Activated naive CD8-positive, alpha-beta T cell treated with anti-CD3 and anti-CD28 coated beads, Interleukin-2, amount 10 ng/mL, durations not matched to agents 7 days and 5 days (primary cell): ENCODE data around the gene CFAP299. TPM values are rescaled to one million over a fixed set of nuclear protein-coding genes. Genes with fewer than 3 reads are reported as not detected.
"Not testable (repeated sequence)": the region's sequence is repeated elsewhere in the genome, so short reads cannot be mapped to it uniquely, and the experiment has no call there.

ENCODE experiments used
- ATAC-seq: fragments of 150-1000 bp; cut with Tn5 transposase; one replicate; pipeline ENCODE4 v1.10.0; 2021; ENCODE audit warnings: low read depth, moderate library complexity
- POLR2A ChIA-PET: fragments of 350-600 bp; sonication (Branson Sonifier 250); formaldehyde crosslinking; loops from one replicate; lab custom pipeline; 2021; ENCODE audit warnings: antibody characterized with exemption; lab: Charles Lee
- DNase-seq: peaks from one replicate; pipeline ENCODE4 v3.0.0; 2021
- H3K27ac Mint-ChIP-seq: one replicate; pipeline ENCODE4 v1.8.0; 2022; ENCODE audit warnings: mild to moderate bottlenecking, mixed read lengths
- H3K27me3 Mint-ChIP-seq: one replicate; pipeline ENCODE4 v1.8.0; 2022; ENCODE audit warnings: mild to moderate bottlenecking, moderate library complexity, mixed read lengths
- H3K36me3 Mint-ChIP-seq: one replicate; pipeline ENCODE4 v1.8.0; 2021; ENCODE audit warnings: mild to moderate bottlenecking, mixed read lengths
- H3K4me1 Mint-ChIP-seq: one replicate; pipeline ENCODE4 v1.8.0; 2021; ENCODE audit warnings: mixed read lengths
- H3K4me3 Mint-ChIP-seq: one replicate; pipeline ENCODE4 v1.8.0; 2022; ENCODE audit warnings: mild to moderate bottlenecking, moderate library complexity, mixed read lengths
- H3K9me3 Mint-ChIP-seq: one replicate; pipeline ENCODE4 v1.8.0; 2021; ENCODE audit warnings: mixed read lengths
- total RNA-seq, 2 experiments: library from RNA; stranded (reverse); gene quantifications; one replicate each; pipeline ENCODE4 v1.2.3, GENCODE V29; 2021

The CFAP299 gene
- total RNA-seq, 2 experiments from 2014 or later, result not detected

DNA sequence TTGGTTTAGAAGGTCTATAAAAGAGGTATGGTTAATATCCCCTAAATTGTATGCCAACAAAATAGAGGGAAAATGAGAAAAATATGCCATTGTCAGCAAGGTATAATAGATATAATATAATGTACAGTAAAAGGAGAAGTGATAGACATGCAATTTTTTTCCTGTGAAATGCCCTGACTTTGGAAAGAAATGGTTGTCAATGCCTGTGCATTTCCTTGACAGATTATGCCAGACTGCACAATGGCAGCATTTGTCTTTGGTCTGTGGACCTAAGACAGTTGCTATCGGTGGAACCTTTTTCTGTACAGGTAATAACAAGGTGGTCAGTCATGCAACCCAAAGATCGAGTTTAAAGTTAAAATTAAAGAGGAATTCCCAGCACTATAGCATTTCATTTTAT lies 301.7 kb downstream of the CFAP299 start:
- Mint-ChIP-seq H3K4me1 (no peaks in the 10 kb centered on the region), H3K36me3 (no peaks in the 10 kb centered on the region), H3K4me3 (no peak overlapping the region), H3K9me3 (peaks cover 1% of the 10 kb centered on the region), H3K27me3 (no peaks in the 10 kb centered on the region), H3K27ac (no peak overlapping the region)
- DNase-seq (no peak), ATAC-seq (no peak)
- POLR2A ChIA-PET, result no interaction called here

DNA sequence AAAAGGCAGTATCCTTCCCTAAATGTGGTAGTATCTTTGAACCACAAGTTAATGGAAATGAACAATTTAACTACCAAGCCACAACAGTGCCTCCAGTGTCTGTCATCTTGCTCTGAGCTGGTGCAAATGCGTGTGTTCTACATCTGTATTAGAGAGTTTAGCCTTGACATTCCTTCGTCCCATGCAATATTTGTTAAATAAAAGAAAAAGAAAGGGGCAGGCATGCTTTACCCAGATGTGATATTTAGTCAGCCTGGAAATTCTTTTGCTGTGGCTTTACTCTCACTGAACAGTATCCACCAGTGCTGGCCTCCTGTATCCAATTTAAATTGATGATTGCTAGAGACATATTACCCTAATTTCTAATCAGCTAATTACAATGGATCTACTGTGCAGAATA lies 310.5 kb downstream of the CFAP299 start:
- H3K36me3 Mint-ChIP-seq, result no peaks in the 10 kb centered on the region
- H3K9me3 Mint-ChIP-seq, result no peaks in the 10 kb centered on the region

DNA sequence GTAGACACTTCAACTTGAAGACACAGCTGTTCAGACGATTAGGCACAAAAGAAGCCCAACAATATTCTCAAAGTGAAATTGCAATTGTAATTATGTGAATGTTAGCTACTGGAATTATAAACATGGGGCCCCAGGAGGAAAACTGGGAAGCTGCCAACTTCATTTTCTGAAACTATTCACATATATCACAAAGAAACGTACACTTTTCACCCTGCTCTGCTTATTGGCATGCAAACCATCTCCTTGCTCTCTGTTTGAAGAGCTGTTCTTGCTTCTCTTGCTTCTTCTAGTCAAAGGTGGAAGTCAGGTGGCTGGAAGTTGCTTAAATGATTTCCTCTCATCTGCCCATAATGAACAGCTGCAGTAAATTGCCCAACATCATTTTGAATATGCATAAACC lies 320.1 kb downstream of the CFAP299 start:
- POLR2A ChIA-PET, result no interaction called here
- Mint-ChIP-seq H3K27ac (no peak overlapping the region), H3K4me3 (no peak overlapping the region), H3K4me1 (peaks cover 1% of the 10 kb centered on the region), H3K36me3 (no peaks in the 10 kb centered on the region), H3K9me3 (peaks cover 2% of the 10 kb centered on the region), H3K27me3 (no peaks in the 10 kb centered on the region)
- DNase-seq (no peak), ATAC-seq (no peak)

More for the DNA sequence above, 310.5 kb downstream of the CFAP299 start:
- Mint-ChIP-seq H3K27ac (no peak overlapping the region), H3K4me3 (no peak overlapping the region), H3K4me1 (no peaks in the 10 kb centered on the region), H3K27me3 (no peaks in the 10 kb centered on the region)
- ATAC-seq (no peak), DNase-seq (no peak)
- POLR2A ChIA-PET, result no interaction called here

DNA sequence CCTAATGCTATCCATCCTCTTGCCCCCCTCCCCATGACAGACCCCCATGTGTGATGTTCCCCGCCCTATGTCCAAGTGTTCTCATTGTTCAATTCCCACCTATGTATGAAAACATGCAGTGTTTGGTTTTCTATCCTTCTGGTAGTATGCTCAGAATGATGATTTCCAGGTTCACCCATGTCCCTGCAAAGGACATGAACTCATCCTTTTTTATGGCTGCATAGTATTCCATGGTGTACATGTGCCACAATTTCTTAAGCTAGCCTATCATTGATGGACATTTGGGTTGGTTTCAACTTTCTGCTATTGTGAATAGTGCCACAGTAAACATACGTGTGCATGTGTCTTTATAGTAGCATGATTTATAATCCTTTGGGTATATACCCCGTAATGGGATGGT lies 334.6 kb downstream of the CFAP299 start:
- H3K4me3 Mint-ChIP-seq, POLR2A ChIA-PET, H3K27me3 Mint-ChIP-seq, H3K27ac Mint-ChIP-seq, DNase-seq, ATAC-seq, H3K9me3 Mint-ChIP-seq, H3K4me1 Mint-ChIP-seq, H3K36me3 Mint-ChIP-seq: not testable (repeated sequence)

DNA sequence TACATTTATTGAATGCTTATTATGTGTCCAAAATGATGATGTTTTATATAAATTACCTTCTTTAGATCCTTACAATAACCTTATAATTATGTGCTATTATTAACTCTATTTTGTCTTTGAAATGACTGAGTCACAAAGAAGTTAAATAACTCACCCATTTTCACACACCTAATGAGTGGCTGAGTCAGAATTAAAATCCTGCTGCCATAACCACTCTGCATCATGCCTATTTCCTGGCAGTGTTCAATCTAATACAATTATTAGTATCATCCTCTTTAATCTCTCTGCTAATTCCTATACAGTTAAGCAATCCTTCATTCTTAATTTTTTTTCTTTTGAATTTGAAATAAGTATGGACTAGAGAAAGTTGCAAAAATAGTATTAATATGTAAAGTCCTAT lies 342.9 kb downstream of the CFAP299 start:
- POLR2A ChIA-PET, result no interaction called here
- Mint-ChIP-seq H3K27me3 (no peaks in the 10 kb centered on the region), H3K27ac (no peak overlapping the region), H3K36me3 (peaks cover 4% of the 10 kb centered on the region), H3K4me1 (peaks cover 4% of the 10 kb centered on the region), H3K9me3 (peaks cover 4% of the 10 kb centered on the region), H3K4me3 (no peak overlapping the region)
- ATAC-seq (no peak), DNase-seq (no peak)

DNA sequence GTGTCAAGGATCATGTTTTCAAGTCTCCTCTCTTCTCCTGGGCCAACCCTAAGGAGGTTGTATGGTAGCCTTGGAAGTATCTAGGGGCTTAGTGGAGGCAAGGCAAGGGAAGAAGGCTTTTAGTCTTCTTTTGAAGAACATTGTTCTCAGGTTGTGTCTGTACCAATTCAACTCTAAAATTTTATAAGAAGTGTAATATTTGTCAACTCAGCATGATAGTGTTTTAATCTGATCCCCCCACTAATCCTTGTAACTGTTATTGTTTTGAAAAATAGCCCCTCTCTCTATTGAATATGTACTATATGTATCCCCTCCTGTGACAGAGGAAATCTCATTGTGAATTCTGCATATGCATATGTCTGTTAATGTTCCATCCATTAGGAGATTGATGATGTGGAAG lies 345.4 kb downstream of the CFAP299 start:
- Mint-ChIP-seq H3K36me3 (peaks cover 4% of the 10 kb centered on the region), H3K9me3 (peaks cover 4% of the 10 kb centered on the region), H3K4me3 (no peak overlapping the region), H3K4me1 (peaks cover 4% of the 10 kb centered on the region), H3K27me3 (no peaks in the 10 kb centered on the region), H3K27ac (no peak overlapping the region)
- POLR2A ChIA-PET, result no interaction called here
- no peak for DNase-seq
- ATAC-seq, result no peak

DNA sequence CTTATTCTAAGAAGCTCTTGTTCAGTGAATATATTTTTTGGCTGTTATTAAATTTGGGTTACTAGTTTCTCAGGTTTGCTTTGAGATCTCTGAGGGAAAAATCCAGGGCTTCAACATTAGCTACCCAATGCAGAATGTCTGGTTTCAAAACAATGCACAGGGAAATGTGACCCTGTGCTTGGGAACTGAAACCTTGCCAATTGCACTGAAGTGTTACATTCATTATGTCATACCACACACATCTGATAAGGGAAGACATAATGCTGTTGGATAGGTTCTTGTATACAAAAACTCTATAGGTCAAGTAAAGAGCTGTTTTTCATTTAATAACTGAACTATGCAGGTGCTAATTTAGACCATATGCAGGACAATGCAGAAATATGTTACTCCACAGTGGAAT lies 349.7 kb downstream of the CFAP299 start:
- POLR2A ChIA-PET, result no interaction called here
- ATAC-seq, result no peak
- H3K27ac Mint-ChIP-seq, result no peak overlapping the region
- no peaks in the 10 kb centered on the region for H3K36me3 Mint-ChIP-seq
- DNase-seq, result no peak
- no peak overlapping the region for H3K4me3 Mint-ChIP-seq
- H3K9me3 Mint-ChIP-seq, result peaks cover 4% of the 10 kb centered on the region
- H3K27me3 Mint-ChIP-seq, result no peaks in the 10 kb centered on the region
- H3K4me1 Mint-ChIP-seq, result no peaks in the 10 kb centered on the region

DNA sequence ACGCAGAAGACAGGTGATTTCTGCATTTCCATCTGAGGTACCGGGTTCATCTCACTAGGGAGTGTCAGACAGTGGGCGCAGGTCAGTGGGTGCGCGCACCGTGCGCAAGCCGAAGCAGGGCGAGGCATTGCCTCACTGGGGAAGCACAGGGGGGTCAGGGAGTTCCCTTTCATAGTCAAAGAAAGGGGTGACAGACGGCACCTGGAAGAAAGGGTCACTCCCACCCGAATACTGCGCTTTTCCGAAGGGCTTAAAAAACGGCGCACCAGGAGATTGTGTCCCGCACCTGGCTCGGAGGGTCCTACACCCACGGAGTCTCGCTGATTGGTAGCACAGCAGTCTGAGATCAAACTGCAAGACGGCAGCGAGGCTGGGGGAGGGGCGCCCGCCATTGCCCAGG lies 352.2 kb downstream of the CFAP299 start:
- not testable (repeated sequence) for H3K4me3 Mint-ChIP-seq, H3K27ac Mint-ChIP-seq

DNA sequence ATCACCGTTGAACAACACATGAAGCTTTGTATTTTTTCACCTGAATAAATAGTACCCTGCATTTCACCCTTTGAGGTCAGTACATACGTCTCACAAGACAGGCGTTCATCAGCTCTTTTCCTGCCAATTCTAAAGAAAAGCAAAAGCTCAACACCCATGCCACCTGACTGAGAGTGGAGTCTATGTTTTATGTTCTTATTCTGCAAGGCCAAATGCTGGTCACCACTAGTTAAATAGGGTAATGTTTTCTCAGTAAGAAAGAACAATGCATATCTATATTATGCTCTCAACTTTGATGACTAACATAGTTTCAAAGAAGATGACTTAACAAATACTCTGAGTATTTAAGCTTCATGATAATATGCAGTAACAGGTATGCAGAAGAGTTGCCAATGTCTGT lies 358.6 kb downstream of the CFAP299 start:
- Mint-ChIP-seq H3K27me3 (no peaks in the 10 kb centered on the region), H3K36me3 (no peaks in the 10 kb centered on the region), H3K4me1 (no peaks in the 10 kb centered on the region), H3K9me3 (peaks cover 8% of the 10 kb centered on the region), H3K27ac (no peak overlapping the region), H3K4me3 (no peak overlapping the region)
- ATAC-seq, result no peak
- POLR2A ChIA-PET, result no interaction called here
- no peak for DNase-seq

More for the DNA sequence above, 352.2 kb downstream of the CFAP299 start:
- H3K4me1 Mint-ChIP-seq, DNase-seq, POLR2A ChIA-PET, H3K27me3 Mint-ChIP-seq, H3K9me3 Mint-ChIP-seq, ATAC-seq, H3K36me3 Mint-ChIP-seq: not testable (repeated sequence)

DNA sequence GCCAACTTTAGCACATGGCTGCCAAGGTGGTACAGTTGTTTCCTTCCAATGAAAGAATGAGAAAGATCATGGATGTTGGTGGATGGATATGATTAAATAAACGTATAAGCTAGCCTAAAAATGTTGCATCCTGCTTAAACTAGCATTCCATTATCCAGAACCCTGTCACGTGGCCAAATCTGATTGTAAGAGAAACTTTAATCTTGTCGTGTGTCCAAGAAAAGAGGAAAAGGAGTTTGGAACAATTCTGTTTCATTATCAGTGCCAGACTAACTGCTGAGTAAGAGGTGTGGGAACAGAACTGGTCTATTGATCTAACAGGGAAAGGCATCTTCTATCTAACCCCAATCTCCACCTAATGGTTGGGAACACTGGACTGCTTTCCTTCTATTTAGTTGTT lies 369.8 kb downstream of the CFAP299 start:
- H3K36me3 Mint-ChIP-seq, result peaks cover 3% of the 10 kb centered on the region
- H3K4me1 Mint-ChIP-seq, result peaks cover 6% of the 10 kb centered on the region
- ATAC-seq, result no peak
- no peak for DNase-seq
- peaks cover 4% of the 10 kb centered on the region for H3K9me3 Mint-ChIP-seq
- no peak overlapping the region for H3K4me3 Mint-ChIP-seq
- no peaks in the 10 kb centered on the region for H3K27me3 Mint-ChIP-seq
- POLR2A ChIA-PET, result no interaction called here
- no peak overlapping the region for H3K27ac Mint-ChIP-seq

DNA sequence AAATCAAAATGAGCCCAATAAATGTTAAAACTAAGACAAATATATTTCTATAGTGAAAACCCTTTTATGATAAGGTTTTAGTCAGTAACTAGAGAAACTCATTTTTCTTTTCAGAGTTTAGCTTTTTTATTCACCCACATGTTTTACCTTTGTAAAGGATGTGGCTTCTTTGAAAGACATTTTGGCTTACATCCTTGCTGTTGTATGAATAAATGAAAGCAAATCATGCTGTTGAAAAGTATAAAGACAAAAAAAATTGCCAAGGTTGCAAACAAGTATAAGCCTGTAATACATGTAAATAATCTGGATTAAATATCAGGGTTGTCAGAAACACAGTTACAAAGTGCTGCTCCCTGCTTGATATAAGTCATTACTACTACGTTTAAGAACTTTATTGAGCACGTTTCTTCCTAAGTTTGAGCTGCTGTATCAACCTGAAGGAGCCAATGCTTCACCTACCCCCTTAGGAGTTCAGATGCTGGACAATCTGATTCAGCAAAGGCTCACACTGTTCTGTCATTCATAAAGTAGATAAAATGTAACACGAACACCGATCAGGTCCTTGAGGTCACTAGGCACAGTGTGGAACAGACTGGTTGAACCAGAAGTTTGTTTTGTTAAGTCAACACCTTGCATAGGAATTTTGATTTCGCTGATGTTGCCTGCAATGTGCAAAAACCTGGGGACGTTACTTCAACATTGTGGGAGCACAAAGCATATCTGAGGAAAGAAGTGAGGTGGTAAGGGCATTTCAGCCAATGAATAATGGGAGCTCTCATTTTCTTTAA lies 373.7 kb downstream of the CFAP299 start:
- ATAC-seq (peak; percentile 45), DNase-seq (no peak)
- POLR2A ChIA-PET, result no interaction called here
- H3K9me3 Mint-ChIP-seq, result peaks cover 8% of the 10 kb centered on the region
- peaks cover 6% of the 10 kb centered on the region for H3K4me1 Mint-ChIP-seq
- H3K36me3 Mint-ChIP-seq, result peaks cover 5% of the 10 kb centered on the region
- no peaks in the 10 kb centered on the region for H3K27me3 Mint-ChIP-seq
- H3K4me3 Mint-ChIP-seq, result no peak overlapping the region
- H3K27ac Mint-ChIP-seq, result peak overlapping the region; percentile 74

DNA sequence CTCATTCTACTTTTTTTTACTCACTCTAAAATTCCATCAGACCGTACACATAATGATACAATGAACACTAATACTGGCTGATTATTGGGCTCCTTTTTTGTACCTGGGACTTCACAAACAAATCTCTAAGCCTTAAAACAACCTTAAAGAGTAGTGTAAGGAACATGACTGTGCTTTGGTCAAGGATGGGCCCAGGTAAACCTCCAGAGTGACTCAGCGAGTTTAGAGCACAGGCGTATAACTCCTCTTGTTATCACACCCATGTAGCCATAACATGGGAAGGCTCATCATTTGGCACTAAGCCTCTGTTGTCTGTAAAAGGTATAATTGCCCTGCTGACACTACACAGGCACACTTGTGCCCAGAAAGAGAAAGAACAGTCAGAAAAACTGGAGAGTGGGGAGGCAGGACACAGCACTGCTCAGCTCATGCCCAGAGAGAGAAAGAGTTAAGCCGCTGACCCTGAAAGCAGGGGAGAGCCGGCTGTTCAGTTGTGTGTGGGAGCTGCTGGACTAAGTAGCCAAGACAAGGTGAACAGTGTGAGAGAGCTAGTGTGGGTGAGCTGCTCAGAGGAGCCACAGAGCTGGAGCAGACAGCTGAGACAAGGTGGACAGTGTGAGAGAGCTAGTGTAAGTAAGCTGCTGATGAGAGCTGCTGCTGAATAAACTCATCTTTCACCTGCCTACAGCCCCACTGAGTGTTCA lies 375.4 kb downstream of the CFAP299 start:
- Mint-ChIP-seq H3K4me1 (peaks cover 6% of the 10 kb centered on the region), H3K27ac (no peak overlapping the region), H3K9me3 (peaks cover 8% of the 10 kb centered on the region), H3K36me3 (peaks cover 5% of the 10 kb centered on the region), H3K27me3 (no peaks in the 10 kb centered on the region), H3K4me3 (no peak overlapping the region)
- POLR2A ChIA-PET, result no interaction called here
- ATAC-seq, result no peak
- no peak for DNase-seq

DNA sequence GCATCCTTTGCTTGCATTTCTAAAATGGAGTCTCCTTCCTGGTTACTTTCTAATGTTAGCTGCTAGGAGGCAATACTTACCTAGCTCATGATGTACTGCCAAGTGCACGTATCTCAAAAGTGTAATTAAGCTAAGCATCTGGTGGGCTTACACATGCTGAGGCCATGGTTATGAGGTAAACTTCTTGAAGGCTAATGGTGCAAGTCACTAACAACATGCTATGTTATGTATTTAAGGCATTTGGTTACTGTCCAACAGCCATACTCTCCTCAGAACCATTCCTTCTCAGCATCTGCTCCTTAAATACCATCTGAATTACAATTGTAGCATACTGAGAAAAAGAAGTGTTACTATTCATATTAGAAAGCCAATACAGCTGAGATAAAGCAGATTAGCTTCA lies 376.4 kb downstream of the CFAP299 start:
- POLR2A ChIA-PET, result no interaction called here
- ATAC-seq (no peak), DNase-seq (no peak)
- H3K27ac Mint-ChIP-seq, result no peak overlapping the region
- no peaks in the 10 kb centered on the region for H3K27me3 Mint-ChIP-seq
- H3K9me3 Mint-ChIP-seq, result peaks cover 8% of the 10 kb centered on the region
- peaks cover 5% of the 10 kb centered on the region for H3K36me3 Mint-ChIP-seq
- peaks cover 6% of the 10 kb centered on the region for H3K4me1 Mint-ChIP-seq
- no peak overlapping the region for H3K4me3 Mint-ChIP-seq

DNA sequence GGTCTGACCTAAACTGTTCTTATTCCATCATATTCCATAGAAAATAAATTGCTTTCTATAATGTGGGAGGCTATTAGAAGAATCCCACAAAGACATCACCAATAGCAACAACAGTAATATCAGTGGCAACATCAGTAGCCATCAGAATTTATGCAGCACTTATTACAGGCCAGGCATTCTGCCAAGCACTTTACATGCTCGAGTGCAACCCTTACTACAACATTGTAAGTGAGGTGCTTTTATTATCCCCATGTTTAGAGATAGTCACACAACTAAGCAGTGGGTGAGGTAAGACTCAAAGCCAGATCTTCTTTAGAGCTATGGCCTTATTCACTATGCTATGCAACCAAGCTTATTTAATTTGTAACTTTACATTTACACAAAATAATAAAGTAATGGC lies 377.9 kb downstream of the CFAP299 start:
- Mint-ChIP-seq H3K27ac (no peak overlapping the region), H3K36me3 (peaks cover 5% of the 10 kb centered on the region), H3K4me3 (no peak overlapping the region), H3K4me1 (peaks cover 6% of the 10 kb centered on the region), H3K9me3 (peaks cover 10% of the 10 kb centered on the region), H3K27me3 (no peaks in the 10 kb centered on the region)
- ATAC-seq (no peak), DNase-seq (no peak)
- POLR2A ChIA-PET, result no interaction called here
